ENCODE results near the gene C2orf76. TPM values are rescaled to one million over a fixed set of nuclear protein-coding genes. Genes with fewer than 3 reads are reported as not detected.

Gene C2orf76
- total and polyA plus RNA-seq, 7 donors = 4.1 to 9.3 (median 7.1) TPM

DNA sequence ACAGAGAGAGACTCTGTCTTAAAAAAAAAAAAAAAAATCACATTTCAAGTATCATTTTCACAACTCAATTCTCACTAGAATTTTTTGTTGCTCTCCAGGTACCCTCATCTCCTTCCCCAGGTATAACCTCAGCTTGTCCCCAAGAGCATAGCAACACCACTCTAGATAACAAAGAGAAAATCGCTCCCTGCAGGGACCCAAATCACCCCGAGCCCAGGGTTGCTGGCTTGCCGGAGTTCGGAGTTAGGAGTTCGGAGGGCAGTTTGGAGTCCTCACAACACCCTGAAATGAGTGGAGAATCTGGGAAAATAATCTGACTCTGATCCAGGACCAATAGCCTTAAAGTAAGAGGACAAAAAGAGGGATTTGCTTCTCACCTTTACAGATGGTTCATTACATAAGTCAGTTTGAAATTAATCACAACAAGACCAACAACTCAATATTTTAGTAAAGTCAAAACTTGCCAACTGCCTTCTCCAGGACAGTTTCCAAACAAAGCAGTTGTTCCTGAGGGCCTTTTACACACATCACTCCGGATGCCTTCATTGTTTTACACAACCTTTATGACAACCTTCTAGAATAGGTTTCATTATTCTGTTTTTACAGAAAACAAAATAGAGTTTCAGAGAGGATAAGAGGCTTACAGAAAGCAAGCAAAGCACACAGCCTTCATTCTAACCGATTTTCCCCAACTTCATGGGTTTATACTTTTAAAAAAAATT lies 59.1 kb downstream of the C2orf76 start:
- no peaks in the 10 kb centered on the region for H3K27me3 ChIP-seq (ENCODE audit: insufficient read depth in 3 of 3, low read length in 2 of 3)
- no peaks in the 10 kb centered on the region for H3K36me3 ChIP-seq (ENCODE audit: insufficient read depth in 1 of 2, low read depth in 1 of 2)
- peaks cover 12% of the 10 kb centered on the region for H3K4me1 ChIP-seq
- WGBS, 3 donors = 81 to 89% (median 82%) methylated on average over 7 of the region's 7 CpGs
- H3K4me3 ChIP-seq = no peak overlapping the region
- DNase-seq (no peak), ATAC-seq (no peak)
- H3K27ac ChIP-seq = peak overlapping the region; percentile 89
- no peak for TF ChIP-seq CTCF (IDR thresholded peaks at IDR 0.05)
- no peaks in the 10 kb centered on the region for H3K9me3 ChIP-seq
- intact Hi-C loops (cut with DNase I) = loop anchor here in 1 of 2 donors (10.0 kb wide), 1 partner anchor 177 kb away; no protein-coding TSS in a partner anchor

DNA sequence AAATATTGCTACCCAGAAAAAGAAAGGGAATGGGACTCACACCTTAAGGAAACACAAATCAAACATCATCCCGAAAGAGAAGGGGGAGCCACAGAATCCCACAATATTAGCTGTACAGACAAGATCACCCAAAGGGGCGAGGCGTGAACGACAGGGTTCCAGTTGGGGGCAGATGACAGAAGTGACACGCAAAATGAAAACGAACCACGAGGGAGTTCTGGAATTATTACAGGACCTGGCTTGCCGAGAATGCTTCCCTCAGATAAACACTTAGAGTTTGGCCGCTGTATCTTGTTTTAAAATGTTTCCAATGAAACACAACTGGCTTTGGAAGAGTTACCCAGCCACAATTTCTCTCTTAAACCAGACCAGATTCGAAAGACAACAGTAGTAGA lies 60.4 kb downstream of the C2orf76 start:
- Histone ChIP-seq H3K9me3 (no peaks in the 10 kb centered on the region), H3K27me3 (ENCODE audit: insufficient read depth in 3 of 3, low read length in 2 of 3) (no peaks in the 10 kb centered on the region), H3K4me1 (peaks cover 12% of the 10 kb centered on the region), H3K36me3 (ENCODE audit: insufficient read depth in 1 of 2, low read depth in 1 of 2) (no peaks in the 10 kb centered on the region), H3K4me3 (peak overlapping the region; percentile 64), H3K27ac (peak overlapping the region; percentile 89)
- intact Hi-C loops (cut with DNase I) = loop anchor here in 1 of 2 donors (10.0 kb wide), 1 partner anchor 179 kb away; no protein-coding TSS in a partner anchor
- TF ChIP-seq CTCF (IDR thresholded peaks at IDR 0.05) = no peak
- DNase-seq (peak in 1 of 2 donors; percentile 49), ATAC-seq (peak; percentile 44 to 80 (median 72))
- 29 to 58% (median 32%) methylated on average over 10 of the region's 10 CpGs for WGBS, 3 donors

DNA sequence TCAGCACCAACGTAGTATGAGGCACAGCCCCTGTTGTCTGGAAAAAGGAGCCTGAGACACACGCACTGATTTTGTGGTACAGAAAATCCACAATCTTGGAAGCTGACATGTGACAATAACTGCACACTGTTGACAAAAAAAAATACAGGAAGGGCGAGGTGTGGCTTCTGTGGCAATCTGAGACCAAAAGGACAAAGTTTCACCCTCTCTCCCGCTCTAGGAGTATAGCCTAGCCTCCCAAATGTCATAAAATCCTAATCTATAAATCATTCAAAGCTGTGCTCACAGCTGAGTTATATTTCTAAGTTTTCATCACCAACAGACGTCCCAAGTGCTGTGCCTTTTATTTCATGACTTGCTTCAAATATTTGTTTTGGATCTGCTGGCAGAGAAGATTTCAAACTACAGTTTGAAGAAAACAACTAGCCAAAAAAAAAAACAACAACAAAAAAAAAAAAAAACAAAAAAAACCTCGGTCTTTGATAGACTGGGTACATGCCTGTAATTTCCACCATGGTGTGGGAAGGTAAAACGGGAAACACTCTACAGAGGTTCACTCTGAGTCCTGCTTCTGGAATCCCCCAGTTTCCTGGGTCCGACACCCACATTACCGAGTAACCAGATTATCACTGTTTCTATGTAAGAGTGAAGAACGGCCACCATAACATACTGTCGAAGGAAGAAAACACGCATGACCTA lies 61.0 kb downstream of the C2orf76 start:
- Histone ChIP-seq H3K4me1 (peaks cover 12% of the 10 kb centered on the region), H3K9me3 (no peaks in the 10 kb centered on the region), H3K27ac (peak overlapping the region; percentile 89), H3K4me3 (peak overlapping the region; percentile 64), H3K27me3 (ENCODE audit: insufficient read depth in 3 of 3, low read length in 2 of 3) (no peaks in the 10 kb centered on the region), H3K36me3 (ENCODE audit: insufficient read depth in 1 of 2, low read depth in 1 of 2) (no peaks in the 10 kb centered on the region)
- intact Hi-C loops (cut with DNase I) = loop anchor here in 1 of 2 donors (10.0 kb wide), 1 partner anchor 179 kb away; no protein-coding TSS in a partner anchor
- no peak for TF ChIP-seq CTCF (IDR thresholded peaks at IDR 0.05)
- DNase-seq (no peak), ATAC-seq (peak; percentile 50 to 61 (median 56))
- WGBS, 3 donors = 31 to 67% (median 34%) methylated on average over 12 of the region's 12 CpGs

DNA sequence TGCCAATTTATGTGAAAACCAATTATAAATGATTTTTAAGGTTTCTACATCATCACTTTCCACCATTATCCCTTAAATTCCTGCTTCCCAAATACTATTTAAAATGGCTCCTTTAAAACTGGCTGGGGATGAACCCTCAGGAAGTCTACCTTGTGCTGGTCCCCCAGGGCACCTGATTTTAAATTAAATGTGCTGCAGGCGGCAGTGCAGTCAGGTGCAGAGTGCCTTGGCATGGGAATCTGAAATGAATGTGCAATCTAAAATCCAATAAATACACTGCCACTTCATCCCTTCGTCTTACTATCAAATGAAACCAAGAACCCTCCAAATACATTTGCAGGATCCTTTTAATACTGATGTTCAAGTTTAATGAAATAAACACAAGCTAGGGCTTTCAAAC lies 61.8 kb downstream of the C2orf76 start:
- 29 to 76% (median 34%) methylated on average over 2 of the region's 2 CpGs for WGBS, 3 donors

More for the DNA sequence above, 61.8 kb downstream of the C2orf76 start:
- Histone ChIP-seq H3K9me3 (no peaks in the 10 kb centered on the region), H3K4me1 (peaks cover 8% of the 10 kb centered on the region), H3K36me3 (ENCODE audit: insufficient read depth in 1 of 2, low read depth in 1 of 2) (no peaks in the 10 kb centered on the region), H3K4me3 (no peak overlapping the region), H3K27me3 (ENCODE audit: insufficient read depth in 3 of 3, low read length in 2 of 3) (no peaks in the 10 kb centered on the region), H3K27ac (peak overlapping the region; percentile 89)
- DNase-seq (no peak), ATAC-seq (peak in 1 of 4 donors; percentile 29)
- intact Hi-C loops (cut with DNase I) = loop anchor here in 1 of 2 donors (10.0 kb wide), 1 partner anchor 180 kb away; no protein-coding TSS in a partner anchor
- no peak for TF ChIP-seq CTCF (IDR thresholded peaks at IDR 0.05)
